SK-N-SH treated with all-trans-retinoic acid at 6 μM for 48 hours (cell line): ENCODE results near the gene ARHGAP9.

Source experiments
- SNAI2 ChIP-seq: fragments of 250-450 bp; sonication (Bioruptor Pico); IDR thresholded peaks from 2 replicates; pipeline ENCODE4 v1.5.0; 2020; ENCODE audit warnings: mild to moderate bottlenecking, moderate library complexity
- TF ChIP-seq, protein P1 (sequence below): fragments of 250-450 bp; sonication (Bioruptor Pico); IDR thresholded peaks from 2 replicates; pipeline ENCODE4 v1.5.1; 2020; ENCODE audit warnings: low read depth, mild to moderate bottlenecking, moderate library complexity

DNA sequence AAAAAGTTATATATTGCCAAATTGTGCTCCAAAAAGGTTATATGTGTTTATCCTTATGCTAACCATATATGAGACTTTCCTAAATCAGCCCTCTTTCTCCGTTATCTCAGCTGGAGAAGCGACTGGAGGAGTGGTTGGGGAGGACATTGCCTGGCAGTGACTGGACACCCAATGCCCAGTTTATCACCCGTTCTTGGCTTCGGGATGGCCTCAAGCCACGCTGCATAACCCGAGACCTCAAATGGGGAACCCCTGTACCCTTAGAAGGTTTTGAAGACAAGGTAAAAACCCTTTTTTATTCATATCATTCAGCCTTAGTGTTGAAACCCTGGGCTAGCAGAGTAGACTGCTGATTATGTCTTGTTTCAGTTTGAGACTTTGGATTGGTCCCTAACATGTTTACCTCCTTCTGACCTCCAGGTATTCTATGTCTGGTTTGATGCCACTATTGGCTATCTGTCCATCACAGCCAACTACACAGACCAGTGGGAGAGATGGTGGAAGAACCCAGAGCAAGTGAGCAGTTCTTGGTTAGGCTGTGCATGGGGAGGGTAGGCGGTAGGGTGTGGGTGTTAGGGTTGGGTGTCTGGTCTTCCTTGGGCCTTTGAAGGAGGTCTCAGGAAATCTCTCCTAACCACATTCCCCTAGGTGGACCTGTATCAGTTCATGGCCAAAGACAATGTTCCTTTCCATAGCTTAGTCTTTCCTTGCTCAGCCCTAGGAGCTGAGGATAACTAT, 32.1 kb upstream of the ARHGAP9 start:
- no peak for TF ChIP-seq SNAI2 (CRISPR knock-in tag)
- TF ChIP-seq, protein P1, sequence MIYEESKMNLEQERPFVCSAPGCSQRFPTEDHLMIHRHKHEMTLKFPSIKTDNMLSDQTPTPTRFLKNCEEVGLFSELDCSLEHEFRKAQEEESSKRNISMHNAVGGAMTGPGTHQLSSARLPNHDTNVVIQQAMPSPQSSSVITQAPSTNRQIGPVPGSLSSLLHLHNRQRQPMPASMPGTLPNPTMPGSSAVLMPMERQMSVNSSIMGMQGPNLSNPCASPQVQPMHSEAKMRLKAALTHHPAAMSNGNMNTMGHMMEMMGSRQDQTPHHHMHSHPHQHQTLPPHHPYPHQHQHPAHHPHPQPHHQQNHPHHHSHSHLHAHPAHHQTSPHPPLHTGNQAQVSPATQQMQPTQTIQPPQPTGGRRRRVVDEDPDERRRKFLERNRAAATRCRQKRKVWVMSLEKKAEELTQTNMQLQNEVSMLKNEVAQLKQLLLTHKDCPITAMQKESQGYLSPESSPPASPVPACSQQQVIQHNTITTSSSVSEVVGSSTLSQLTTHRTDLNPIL = no peak
